Right cardiac atrium (tissue), 5 donors: ENCODE results near the gene SYCN. TPM values are rescaled to one million over a fixed set of nuclear protein-coding genes. Genes with fewer than 3 reads are reported as not detected.
"Not testable (repeated sequence)": the region's sequence is repeated elsewhere in the genome, so short reads cannot be mapped to it uniquely, and the experiment has no call there.

Source experiments
- ATAC-seq, 2 donors: fragments of 200-7000 bp; cut with Tn5 transposase; one replicate each; pipeline versions ENCODE4 v1.8.0 to v1.9.1; 2020; ENCODE audit warnings: moderate library complexity in 2 of 2, mild to moderate bottlenecking in 1 of 2
- DNase-seq, 3 donors: peaks; one replicate each; pipeline ENCODE4 v3.0.0-alpha.2; 2020
- H3K27ac ChIP-seq: one replicate; pipeline ENCODE4 v1.5.1; 2013; ENCODE audit warnings: mild to moderate bottlenecking, low read length, control low read depth, moderate library complexity
- H3K27me3 ChIP-seq: one replicate; pipeline ENCODE4 v1.6.1; 2013; ENCODE audit not compliant: control insufficient read depth, insufficient read depth
- H3K4me1 ChIP-seq: one replicate; pipeline ENCODE4 v1.6.1; 2013; ENCODE audit warnings: low read length; ENCODE audit not compliant: control insufficient read depth, insufficient read depth
- H3K4me3 ChIP-seq: one replicate; pipeline ENCODE4 v1.5.1; 2013; ENCODE audit warnings: low read length, control low read depth
- H3K9me3 ChIP-seq: one replicate; pipeline ENCODE4 v1.6.1; 2013; ENCODE audit warnings: low read length; ENCODE audit not compliant: control insufficient read depth
- WGBS: extraction: QIAGEN DNeasy Blood & Tissue Kit; methylation state at CpG from one replicate; pipeline ENCODE4 v1.1.7; 2013; 5-methylcytosine and 5-hydroxymethylcytosine counted together
- intact Hi-C, 4 donors: fragments of 100-400 bp; cut with DNase I; formaldehyde crosslinking; loops; one replicate each; pipeline versions ENCODE4 v1.11.0 to v1.14.0; 2022 to 2023
- polyA plus RNA-seq: library from polyadenylated mRNA; stranded (reverse); fragments of 200-250 nt; gene quantifications from one replicate; pipeline ENCODE4 v1.2.3, GENCODE V29; 2013
- total RNA-seq, 4 donors: library from RNA; stranded (reverse); fragmentation: NEBNext Ultra II Directional; extraction: Animal tissue kit (Norgen Biotek cat#: 25700); gene quantifications; one replicate each; pipeline ENCODE4 v1.2.1, GENCODE V29; 2021
- donor health status: healthy with polysubstance abuse.
- donor health status: DM: no; HTN: yes; CAD: no.
- donor health status: DM: no; HTN: no; CAD: no.
- donor health status: DM: no; HTN: yes; CAD: no; lungs with severe emphysema.
- donor health status: DM: yes; HTN: yes; CAD: no.

The SYCN gene
- total and polyA plus RNA-seq, 5 donors, result not detected

DNA sequence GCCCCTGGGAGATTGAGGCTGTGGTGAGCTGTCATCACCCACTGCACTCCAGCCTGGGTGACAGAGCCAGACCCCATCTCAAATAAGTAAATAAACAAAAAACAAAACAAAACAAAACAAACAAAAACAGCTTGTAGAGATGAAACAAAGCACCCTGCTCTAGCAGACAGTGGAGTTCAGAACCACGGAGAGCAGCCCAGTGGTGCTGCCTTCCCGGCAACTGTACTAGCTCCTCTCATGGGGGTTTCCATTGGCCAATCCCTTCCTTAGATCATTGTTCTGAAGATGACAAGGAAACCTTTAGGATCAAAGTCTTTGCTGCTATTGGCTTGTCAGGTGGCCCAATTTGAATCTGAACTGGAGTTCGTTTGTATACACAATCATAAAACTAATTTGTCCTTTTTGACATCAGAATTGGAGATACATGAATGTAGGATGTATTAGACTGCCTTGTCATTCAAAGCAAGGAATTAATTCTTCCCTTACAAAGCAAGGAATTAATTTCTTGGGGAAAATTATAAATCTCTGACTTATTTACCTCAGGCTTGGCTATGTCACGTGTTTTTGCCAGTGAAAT is 19.7 kb upstream of the SYCN start:
- no peak overlapping the region for H3K4me3 ChIP-seq
- H3K27ac ChIP-seq, result no peak overlapping the region
- peaks cover 3% of the 10 kb centered on the region for H3K27me3 ChIP-seq
- no peak for ATAC-seq
- DNase-seq, result no peak
- intact Hi-C loops, result no loop called here
- H3K9me3 ChIP-seq, result no peaks in the 10 kb centered on the region
- 21% methylated on average over 4 of the region's 4 CpGs for WGBS
- no peaks in the 10 kb centered on the region for H3K4me1 ChIP-seq

DNA sequence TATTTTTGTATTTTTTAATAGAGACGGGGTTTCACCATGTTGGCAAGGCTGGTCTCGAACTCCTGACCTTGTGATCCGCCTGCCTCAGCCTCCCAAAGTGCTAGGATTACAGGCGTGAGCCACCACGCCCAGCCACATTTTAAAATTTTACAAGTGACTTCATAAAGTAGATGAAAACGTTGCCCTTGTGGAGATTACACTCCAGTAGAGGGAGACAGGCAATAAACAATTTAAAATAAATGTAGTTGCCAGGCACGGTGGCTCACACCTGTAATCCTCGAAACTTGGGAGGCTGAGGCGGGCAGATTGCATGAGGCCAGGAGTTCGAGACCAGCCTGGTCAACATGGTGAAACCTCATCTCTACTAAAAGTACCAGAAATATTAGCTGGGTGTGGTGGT is 15.0 kb upstream of the SYCN start:
- H3K4me3 ChIP-seq, H3K4me1 ChIP-seq, H3K27ac ChIP-seq, ATAC-seq, intact Hi-C loops, H3K9me3 ChIP-seq, H3K27me3 ChIP-seq, DNase-seq: not testable (repeated sequence)
- 71% methylated on average over 10 of the region's 10 CpGs for WGBS

DNA sequence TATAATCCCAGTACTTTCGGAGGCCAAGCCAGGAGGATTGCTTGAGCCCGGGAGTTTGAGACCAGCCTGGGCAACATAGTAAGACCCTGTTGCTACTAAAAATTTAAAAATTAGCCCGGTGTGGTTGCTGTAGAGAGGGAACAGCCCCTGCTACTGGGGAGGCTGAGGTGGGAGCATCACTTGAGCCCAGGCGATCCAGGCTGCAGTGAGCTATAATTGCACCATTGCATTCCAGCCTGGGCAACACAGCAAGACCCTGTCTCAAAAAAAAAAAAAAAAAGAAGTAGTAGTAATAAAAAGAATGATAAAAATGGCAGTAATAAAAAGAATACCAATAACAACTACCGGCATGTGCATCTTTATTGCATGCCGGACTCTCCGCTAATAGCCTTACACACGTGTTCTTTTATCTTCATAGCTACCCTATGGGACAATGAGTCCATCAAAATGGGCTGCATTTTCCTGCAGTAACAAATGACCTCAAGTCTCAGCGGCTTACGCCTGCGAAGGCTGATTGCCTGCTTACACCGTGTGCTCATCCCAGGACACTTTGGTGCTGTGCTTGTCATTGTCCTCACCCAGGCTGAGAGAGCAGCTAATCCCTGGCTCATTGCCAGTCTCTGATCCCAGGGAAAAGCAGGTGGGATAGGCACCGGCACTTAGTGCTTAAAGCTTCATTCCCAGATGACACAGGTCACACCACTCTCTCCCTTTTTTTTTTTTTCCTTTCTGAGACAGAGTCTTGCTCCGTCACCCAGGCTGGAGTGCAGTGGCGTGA is 14.4 kb upstream of the SYCN start:
- intact Hi-C loops, result no loop called here
- DNase-seq (no peak), ATAC-seq (no peak)
- WGBS, result 83% methylated on average over 15 of the region's 15 CpGs
- Histone ChIP-seq H3K4me3 (no peak overlapping the region), H3K27me3 (peaks cover 3% of the 10 kb centered on the region), H3K4me1 (no peaks in the 10 kb centered on the region), H3K27ac (no peak overlapping the region), H3K9me3 (no peaks in the 10 kb centered on the region)

DNA sequence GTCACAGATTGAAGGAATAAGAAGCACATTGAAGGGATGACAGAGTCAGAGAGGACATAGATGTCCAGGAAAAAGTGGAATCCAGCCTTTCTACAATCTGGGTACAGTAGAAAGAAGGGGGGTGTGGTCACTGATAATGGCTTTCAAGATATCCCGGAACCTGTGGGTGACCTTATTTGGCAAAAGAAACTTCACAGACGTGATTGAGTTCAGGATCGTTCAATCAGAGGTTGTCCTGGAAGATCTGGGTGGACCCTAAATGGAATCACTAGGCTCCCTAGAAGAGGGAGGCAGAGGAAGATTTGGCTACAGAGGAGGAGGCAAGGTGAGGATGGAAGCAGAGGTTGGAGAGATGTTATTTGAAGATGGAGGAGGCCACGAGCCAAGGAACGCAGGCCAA is 13.0 kb upstream of the SYCN start:
- DNase-seq, result no peak
- no peak overlapping the region for H3K4me3 ChIP-seq
- no peaks in the 10 kb centered on the region for H3K4me1 ChIP-seq
- no peak for ATAC-seq
- intact Hi-C loops, result no loop called here
- WGBS, result 79% methylated on average over 5 of the region's 5 CpGs
- H3K27ac ChIP-seq, result no peak overlapping the region
- no peaks in the 10 kb centered on the region for H3K9me3 ChIP-seq
- H3K27me3 ChIP-seq, result peaks cover 3% of the 10 kb centered on the region

DNA sequence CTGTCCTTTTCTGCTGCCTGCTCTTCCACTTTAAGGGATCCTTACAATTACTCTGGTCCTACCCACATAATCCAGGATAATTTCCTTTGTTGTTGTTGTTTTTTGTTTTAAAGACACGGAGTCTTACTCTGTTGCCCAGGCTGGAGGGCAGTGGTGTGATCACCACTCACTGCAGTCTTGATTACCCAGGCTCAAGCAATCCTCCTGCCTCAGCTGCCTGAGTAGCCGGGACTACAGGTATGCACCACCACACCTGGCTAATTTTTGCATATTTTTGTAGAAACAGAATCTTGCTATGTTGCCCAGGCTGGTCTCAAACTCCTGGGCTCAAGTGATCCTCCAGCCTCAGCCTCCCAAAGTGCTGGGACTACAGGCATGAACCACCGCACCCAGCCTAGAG is 11.3 kb upstream of the SYCN start:
- WGBS, result 89% methylated on average over 3 of the region's 3 CpGs
- intact Hi-C loops, DNase-seq, H3K4me3 ChIP-seq, H3K9me3 ChIP-seq, ATAC-seq, H3K4me1 ChIP-seq, H3K27ac ChIP-seq, H3K27me3 ChIP-seq: not testable (repeated sequence)

DNA sequence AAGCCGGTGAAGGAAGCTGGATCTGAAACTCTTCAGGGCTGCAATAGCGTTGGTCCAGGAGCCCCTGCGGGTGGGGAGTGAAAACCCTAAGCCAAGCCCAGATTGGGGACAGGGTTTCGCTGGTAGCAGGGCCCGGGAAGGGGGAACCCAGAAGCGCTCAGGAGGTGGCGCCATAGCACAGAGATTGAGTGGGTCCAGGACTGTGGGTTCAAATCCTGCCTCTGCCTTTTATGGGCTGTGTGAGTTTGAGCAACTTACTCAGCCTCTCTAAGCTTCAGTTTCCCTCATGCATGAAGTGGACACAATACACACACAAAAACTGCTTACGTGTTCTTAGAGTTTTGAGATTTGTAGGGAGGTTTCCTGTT is 8.3 kb upstream of the SYCN start:
- no peak overlapping the region for H3K4me3 ChIP-seq
- intact Hi-C loops, result no loop called here
- DNase-seq (peak in 2 of 3 donors; percentile 51 to 73), ATAC-seq (peak in 1 of 2 donors; percentile 18)
- H3K4me1 ChIP-seq, result no peaks in the 10 kb centered on the region
- H3K9me3 ChIP-seq, result no peaks in the 10 kb centered on the region
- no peaks in the 10 kb centered on the region for H3K27me3 ChIP-seq
- H3K27ac ChIP-seq, result no peak overlapping the region
- WGBS, result 22% methylated on average over 8 of the region's 8 CpGs

DNA sequence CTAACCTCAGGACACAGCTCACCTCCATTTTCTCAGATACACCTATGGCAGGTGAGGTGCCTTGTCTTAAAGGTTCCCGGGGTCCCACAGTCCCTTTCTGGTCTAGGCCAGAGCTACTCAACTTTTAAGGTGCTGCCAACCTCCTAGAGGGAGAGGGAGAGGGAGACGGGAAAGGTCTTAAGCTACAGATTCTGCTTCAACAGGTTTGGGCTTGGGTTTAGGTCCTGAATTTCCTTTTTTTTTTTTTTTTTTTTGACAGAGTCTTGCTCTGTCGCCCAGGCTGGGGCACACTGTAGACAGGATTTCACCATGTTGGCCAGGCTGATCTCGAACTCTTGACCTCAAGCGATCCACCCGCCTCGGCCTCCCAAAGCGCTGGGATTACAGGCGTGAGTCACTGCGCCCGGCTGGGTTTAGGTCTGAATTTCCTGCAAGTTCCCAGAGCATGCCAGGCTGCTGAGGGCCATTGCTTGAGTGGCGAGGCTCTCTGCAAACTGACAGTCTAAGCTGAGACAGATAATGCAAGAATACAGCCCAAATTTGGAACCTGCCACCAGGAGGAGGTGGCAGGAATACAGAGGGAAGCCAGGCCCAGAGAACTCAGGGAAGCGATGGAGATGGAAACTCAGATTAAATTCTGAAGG is 7.8 kb upstream of the SYCN start:
- no peaks in the 10 kb centered on the region for H3K4me1 ChIP-seq
- H3K27me3 ChIP-seq, result no peaks in the 10 kb centered on the region
- DNase-seq, result no peak
- H3K4me3 ChIP-seq, result no peak overlapping the region
- no peak overlapping the region for H3K27ac ChIP-seq
- no peaks in the 10 kb centered on the region for H3K9me3 ChIP-seq
- intact Hi-C loops, result no loop called here
- 64% methylated on average over 13 of the region's 13 CpGs for WGBS
- no peak for ATAC-seq

DNA sequence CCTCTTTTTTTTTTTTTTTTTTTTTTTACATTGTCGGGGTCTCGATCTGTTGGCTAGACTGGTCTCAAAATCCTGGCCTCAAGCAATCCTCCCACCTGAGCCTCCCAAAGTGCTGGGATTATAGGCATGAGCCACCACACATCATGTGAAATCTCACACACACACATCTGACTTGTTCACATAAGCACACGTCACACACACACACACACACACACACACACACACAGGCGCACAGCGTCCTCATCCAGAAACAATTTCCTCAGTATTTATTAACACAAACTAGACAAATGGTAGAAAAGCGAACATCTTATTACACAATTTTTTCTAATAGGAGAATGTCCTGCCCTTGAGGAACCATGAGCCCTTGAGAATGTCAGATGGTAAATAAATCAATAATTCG is 5.1 kb upstream of the SYCN start:
- Histone ChIP-seq H3K4me1 (no peaks in the 10 kb centered on the region), H3K4me3 (no peak overlapping the region), H3K27me3 (no peaks in the 10 kb centered on the region), H3K9me3 (no peaks in the 10 kb centered on the region), H3K27ac (no peak overlapping the region)
- 79% methylated on average over 7 of the region's 7 CpGs for WGBS
- ATAC-seq, result no peak
- DNase-seq, result no peak
- intact Hi-C loops, result no loop called here

DNA sequence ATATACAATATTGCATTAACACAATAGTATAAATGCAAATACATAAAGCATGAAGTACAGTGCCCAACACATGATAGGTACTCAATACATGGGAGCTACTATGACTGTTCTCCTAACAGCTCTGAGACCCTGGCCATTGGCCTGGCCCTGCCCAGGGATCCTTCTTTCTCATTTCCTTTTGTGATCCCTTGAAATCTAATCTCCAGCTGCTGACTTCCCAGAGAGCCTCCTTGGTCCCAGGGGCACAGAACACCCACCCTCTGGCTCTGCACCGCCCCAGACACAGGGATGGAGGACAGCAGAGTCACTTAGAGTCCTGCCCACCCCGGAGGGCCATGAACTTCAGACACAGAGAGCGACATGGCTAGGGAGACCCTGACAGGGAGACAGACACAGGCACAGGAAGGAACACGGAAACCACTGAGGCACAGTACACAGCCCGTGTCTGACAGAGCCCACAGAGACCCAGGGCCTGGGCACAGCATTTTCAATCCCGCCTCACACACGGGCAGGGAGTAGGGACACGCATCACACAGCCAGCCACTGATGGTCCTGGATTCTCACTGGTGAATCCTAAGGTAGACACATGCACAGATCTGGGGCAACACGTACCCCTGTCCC is 4.2 kb upstream of the SYCN start:
- Histone ChIP-seq H3K27ac (no peak overlapping the region), H3K4me3 (no peak overlapping the region), H3K4me1 (no peaks in the 10 kb centered on the region), H3K27me3 (no peaks in the 10 kb centered on the region), H3K9me3 (no peaks in the 10 kb centered on the region)
- 71% methylated on average over 9 of the region's 9 CpGs for WGBS
- intact Hi-C loops, result no loop called here
- DNase-seq (no peak), ATAC-seq (no peak)

DNA sequence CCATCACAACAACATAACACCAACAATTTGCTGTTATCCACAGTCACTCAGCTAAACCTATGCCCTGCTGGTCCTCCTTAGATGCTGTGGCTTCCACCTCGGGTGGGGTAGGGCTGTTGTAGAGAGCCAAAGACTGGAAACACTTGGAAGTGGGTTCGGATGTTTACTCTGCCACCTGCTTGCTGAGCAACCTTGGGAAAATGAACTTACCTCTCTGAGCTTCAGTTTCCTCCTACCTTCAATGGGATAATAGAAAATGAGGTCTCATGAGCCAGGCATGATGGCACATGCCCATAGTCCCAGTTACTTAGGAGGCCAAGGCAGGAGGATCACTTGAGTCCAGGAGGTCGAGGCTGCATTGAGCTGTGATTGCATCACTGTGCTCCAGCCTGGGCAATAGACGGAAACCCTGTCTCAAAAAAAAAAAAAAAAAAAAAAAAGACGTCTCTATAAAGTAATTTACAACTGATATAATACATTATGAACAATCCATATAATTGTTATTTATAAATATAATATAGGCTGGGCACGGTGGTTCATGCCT is 3.3 kb upstream of the SYCN start:
- H3K27me3 ChIP-seq, result no peaks in the 10 kb centered on the region

DNA sequence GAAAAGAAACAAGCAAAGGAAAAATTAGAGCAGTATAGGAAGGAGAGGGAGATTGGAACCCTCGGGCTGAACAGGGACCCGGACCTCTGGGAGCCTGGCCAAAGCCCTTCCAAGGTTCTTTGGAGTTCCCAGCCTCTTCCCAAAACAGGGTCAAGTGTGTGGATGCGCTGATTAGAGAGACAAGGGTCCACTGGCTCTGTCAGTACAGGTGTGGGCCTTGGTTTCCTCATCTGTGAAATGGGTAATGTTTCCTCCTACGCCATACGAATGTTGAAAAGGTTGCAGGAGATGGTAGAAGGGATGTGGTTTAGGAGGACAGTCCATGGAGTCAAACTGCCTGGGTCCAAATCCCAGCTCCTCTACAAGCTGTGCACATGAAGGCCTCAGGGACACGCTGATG is 2.1 kb upstream of the SYCN start:
- ATAC-seq, result no peak
- no peak for DNase-seq
- WGBS, result 87% methylated on average over 6 of the region's 6 CpGs
- no peak overlapping the region for H3K4me3 ChIP-seq
- H3K4me1 ChIP-seq, result no peaks in the 10 kb centered on the region
- intact Hi-C loops, result no loop called here
- H3K27ac ChIP-seq, result no peak overlapping the region
- H3K27me3 ChIP-seq, result no peaks in the 10 kb centered on the region
- no peaks in the 10 kb centered on the region for H3K9me3 ChIP-seq

More for the DNA sequence above, 3.3 kb upstream of the SYCN start:
- H3K9me3 ChIP-seq, result no peaks in the 10 kb centered on the region
- WGBS, result 71% methylated on average over 6 of the region's 6 CpGs
- no peak overlapping the region for H3K4me3 ChIP-seq
- intact Hi-C loops, result no loop called here
- no peaks in the 10 kb centered on the region for H3K4me1 ChIP-seq
- DNase-seq (no peak), ATAC-seq (no peak)
- no peak overlapping the region for H3K27ac ChIP-seq
